ENCODE results near the gene CCDC12.

DNA sequence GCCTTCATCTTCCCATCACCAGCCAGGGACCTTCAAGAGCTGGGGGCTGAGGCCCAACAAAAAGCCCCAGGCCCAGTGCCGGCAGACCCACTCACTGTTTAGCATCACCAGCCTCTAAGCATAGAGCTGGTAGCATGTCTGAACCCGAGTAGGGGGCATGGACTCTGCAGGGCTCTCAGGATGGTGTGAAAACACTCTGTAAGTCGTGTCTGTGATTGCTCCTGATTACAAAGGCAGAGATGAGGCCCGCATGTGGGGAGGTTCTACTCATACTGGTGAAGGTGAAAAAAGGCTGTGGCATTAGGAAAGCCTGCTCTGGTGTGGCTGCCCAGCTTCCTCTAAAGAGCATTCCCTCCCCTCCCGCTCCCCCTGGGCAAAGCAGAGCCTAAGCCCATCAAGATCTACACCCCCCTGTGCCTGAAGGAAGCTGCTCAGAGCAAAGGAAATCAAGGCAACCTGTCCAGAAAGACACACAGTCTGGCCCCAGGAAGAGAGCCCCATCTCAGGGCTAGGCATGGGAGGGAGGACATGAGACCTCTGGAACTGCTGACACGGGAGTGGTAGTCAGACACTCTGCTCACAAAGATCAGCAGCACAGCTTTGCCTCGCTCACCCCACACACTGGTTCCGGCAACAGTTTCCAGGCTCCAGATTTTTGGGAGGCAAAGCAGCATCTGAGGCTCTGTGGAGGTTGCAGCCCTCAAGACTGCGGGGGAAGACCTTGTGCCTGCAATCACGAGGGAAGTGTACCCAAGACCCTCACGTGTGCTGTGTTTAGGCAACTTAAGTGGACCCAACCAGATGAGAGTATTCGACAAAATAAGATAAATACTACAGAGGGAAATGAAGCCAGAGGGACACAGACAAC is 36.7 kb downstream of the CCDC12 start:
- TF ChIP-seq, protein P1, sequence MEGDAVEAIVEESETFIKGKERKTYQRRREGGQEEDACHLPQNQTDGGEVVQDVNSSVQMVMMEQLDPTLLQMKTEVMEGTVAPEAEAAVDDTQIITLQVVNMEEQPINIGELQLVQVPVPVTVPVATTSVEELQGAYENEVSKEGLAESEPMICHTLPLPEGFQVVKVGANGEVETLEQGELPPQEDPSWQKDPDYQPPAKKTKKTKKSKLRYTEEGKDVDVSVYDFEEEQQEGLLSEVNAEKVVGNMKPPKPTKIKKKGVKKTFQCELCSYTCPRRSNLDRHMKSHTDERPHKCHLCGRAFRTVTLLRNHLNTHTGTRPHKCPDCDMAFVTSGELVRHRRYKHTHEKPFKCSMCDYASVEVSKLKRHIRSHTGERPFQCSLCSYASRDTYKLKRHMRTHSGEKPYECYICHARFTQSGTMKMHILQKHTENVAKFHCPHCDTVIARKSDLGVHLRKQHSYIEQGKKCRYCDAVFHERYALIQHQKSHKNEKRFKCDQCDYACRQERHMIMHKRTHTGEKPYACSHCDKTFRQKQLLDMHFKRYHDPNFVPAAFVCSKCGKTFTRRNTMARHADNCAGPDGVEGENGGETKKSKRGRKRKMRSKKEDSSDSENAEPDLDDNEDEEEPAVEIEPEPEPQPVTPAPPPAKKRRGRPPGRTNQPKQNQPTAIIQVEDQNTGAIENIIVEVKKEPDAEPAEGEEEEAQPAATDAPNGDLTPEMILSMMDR (IDR thresholded peaks at IDR 0.05; ENCODE audit: low read depth, low read length): no peak
- no peak for TF ChIP-seq POLR2A (IDR thresholded peaks at IDR 0.05; ENCODE audit: extremely low read depth, insufficient read length)
- TF ChIP-seq, protein P2, sequence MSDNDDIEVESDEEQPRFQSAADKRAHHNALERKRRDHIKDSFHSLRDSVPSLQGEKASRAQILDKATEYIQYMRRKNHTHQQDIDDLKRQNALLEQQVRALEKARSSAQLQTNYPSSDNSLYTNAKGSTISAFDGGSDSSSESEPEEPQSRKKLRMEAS (IDR thresholded peaks at IDR 0.05; ENCODE audit: low read depth, low read length): no peak
